Thyroid gland (tissue), 4 donors: Measurements from ENCODE around the gene SCO2. TPM values are rescaled to one million over a fixed set of nuclear protein-coding genes. Genes with fewer than 3 reads are reported as not detected.

Experiments used
- DNase-seq, 2 donors: peaks; one replicate each; pipeline ENCODE4 v3.0.0-alpha.2; 2019
- H3K27ac ChIP-seq, 3 donors: fragments of 200-600 bp; sonication (generic); 1 replicate in 2 of 3; 2 replicates in 1 of 3; pipeline ENCODE4 v1.5.1; 2016 to 2019; ENCODE audit warnings: mild to moderate bottlenecking in 1 of 3, moderate library complexity in 1 of 3
- H3K27me3 ChIP-seq: fragments of 200-600 bp; sonication (generic); one replicate; pipeline ENCODE4 v1.5.1; 2019
- H3K36me3 ChIP-seq, 2 donors: fragments of 200-600 bp; sonication (generic); one replicate each; pipeline ENCODE4 v1.5.1; 2016 to 2019
- H3K4me1 ChIP-seq, 2 donors: fragments of 200-600 bp; sonication (generic); one replicate each; pipeline ENCODE4 v1.5.1; 2017 to 2019
- H3K4me3 ChIP-seq, 3 donors: fragments of 200-600 bp; sonication (generic); replicated peaks in 1 of 3; 1 replicate in 2 of 3; 2 replicates in 1 of 3; pipeline ENCODE4 v1.5.1; 2016; ENCODE audit warnings: mild to moderate bottlenecking in 1 of 3
- H3K9me3 ChIP-seq: fragments of 200-600 bp; sonication (generic); one replicate; pipeline ENCODE4 v1.5.1; 2017
- POLR2A ChIP-seq, 2 donors: fragments of 450-650 bp; IDR thresholded peaks; one replicate each; pipeline ENCODE4 v1.6.1; 2017; ENCODE audit warnings: antibody characterized with exemption in 2 of 2, mild to moderate bottlenecking in 2 of 2, moderate library complexity in 1 of 2
- WGBS, 2 donors: methylation state at CpG; one replicate each; pipeline ENCODE4 v1.1.5; 2017; 5-methylcytosine and 5-hydroxymethylcytosine counted together
- intact Hi-C: fragments of 100-400 bp; cut with DNase I; formaldehyde crosslinking; loops from one replicate; pipeline ENCODE4 v1.15.1; 2023
- total RNA-seq, 4 donors: library from RNA; depleted of rRNA; stranded (reverse); fragments of >200 nt; gene quantifications; one replicate each; pipeline ENCODE4 v1.2.3, GENCODE V29; 2016
- TF ChIP-seq, protein P1 (sequence below), 6 experiments: fragments of 200-600 bp in 3 of 6; fragments of 450-650 bp in 3 of 6; sonication (generic) in 3 of 6; IDR thresholded peaks; one replicate each; pipeline ENCODE4 v1.5.1; 2016 to 2019; ENCODE audit warnings: antibody characterized with exemption in 6 of 6, mild to moderate bottlenecking in 2 of 6, inconsistent platforms in 1 of 6, moderate library complexity in 1 of 6

SCO2 gene
- total RNA-seq = 1 to 10 TPM in 3 of 4 donors, not detected in 1; 2.6 to 5.5 (median 2.9) TPM

- H3K27me3 ChIP-seq = no peaks in the 10 kb centered on the region
- TF ChIP-seq, protein P1, sequence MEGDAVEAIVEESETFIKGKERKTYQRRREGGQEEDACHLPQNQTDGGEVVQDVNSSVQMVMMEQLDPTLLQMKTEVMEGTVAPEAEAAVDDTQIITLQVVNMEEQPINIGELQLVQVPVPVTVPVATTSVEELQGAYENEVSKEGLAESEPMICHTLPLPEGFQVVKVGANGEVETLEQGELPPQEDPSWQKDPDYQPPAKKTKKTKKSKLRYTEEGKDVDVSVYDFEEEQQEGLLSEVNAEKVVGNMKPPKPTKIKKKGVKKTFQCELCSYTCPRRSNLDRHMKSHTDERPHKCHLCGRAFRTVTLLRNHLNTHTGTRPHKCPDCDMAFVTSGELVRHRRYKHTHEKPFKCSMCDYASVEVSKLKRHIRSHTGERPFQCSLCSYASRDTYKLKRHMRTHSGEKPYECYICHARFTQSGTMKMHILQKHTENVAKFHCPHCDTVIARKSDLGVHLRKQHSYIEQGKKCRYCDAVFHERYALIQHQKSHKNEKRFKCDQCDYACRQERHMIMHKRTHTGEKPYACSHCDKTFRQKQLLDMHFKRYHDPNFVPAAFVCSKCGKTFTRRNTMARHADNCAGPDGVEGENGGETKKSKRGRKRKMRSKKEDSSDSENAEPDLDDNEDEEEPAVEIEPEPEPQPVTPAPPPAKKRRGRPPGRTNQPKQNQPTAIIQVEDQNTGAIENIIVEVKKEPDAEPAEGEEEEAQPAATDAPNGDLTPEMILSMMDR (IDR thresholded peaks at IDR 0.05) = peak in 3 of 6 experiments; percentile 23 to 46 (median 38)
- TF ChIP-seq POLR2A (IDR thresholded peaks at IDR 0.05) = peak; percentile 9 to 87
- H3K36me3 ChIP-seq = peaks cover 21 to 24% of the 10 kb centered on the region in 2 donors
- WGBS, 2 donors = 1 to 3% methylated on average over 24 to 25 of the region's 84 CpGs
- H3K27ac ChIP-seq = peak within 1 kb of the TSS; percentile 86 to 97 (median 91)
- intact Hi-C loops = no loop called here
- peaks cover 14 to 28% of the 10 kb centered on the region in 2 donors for H3K4me1 ChIP-seq
- H3K9me3 ChIP-seq = no peaks in the 10 kb centered on the region
- peak within 1 kb of the TSS; percentile 41 to 83 (median 66) for H3K4me3 ChIP-seq
- DNase-seq = peak; percentile 96 to 97
Observed at GRCh38 chr22:50525104-50525857, at the start of gene SCO2. TSS of gene SCO2 (minus strand) at chr22:50525598. CDS start at chr22:50524411, 1,187 bp downstream.

DNA sequence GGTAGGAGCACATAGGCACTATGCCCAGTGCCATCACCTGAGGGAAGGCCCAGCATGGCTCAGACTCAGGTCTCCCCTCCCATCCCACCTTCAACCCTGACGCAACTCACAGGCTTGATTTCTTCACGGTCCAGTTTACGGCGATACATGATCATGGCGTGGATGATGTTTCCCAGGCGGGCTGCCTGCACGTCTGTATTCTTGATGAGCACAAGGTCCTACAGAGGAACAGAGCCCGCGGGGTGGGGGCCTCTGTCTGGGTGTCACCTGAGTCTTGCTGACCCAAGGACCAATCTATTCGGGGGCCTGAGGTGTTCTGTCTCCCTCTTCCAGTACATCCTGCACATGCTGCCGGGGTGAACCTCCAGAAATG, 49.0 kb upstream of the SCO2 start:
- no peak for DNase-seq
- no peaks in the 10 kb centered on the region for H3K27me3 ChIP-seq
- no peak overlapping the region for H3K27ac ChIP-seq
- intact Hi-C loops = no loop called here
- no peak overlapping the region for H3K4me3 ChIP-seq
- TF ChIP-seq, protein P1 (IDR thresholded peaks at IDR 0.05) = no peak
- no peak for TF ChIP-seq POLR2A (IDR thresholded peaks at IDR 0.05)
- WGBS, 2 donors = 96 to 97% methylated on average over 11 of the region's 11 CpGs
- H3K4me1 ChIP-seq = peaks cover 12 to 31% of the 10 kb centered on the region in 2 donors
- no peaks in the 10 kb centered on the region for H3K9me3 ChIP-seq
- peaks cover 5 to 7% of the 10 kb centered on the region in 2 donors for H3K36me3 ChIP-seq

GRCh38 chr22:50573491-50574382, 48.3 kb upstream of the SCO2 start:
- intact Hi-C loops = no loop called here
- 89 to 91% methylated on average over 18 to 21 of the region's 26 CpGs for WGBS, 2 donors
- H3K27me3 ChIP-seq = no peaks in the 10 kb centered on the region
- H3K27ac ChIP-seq = no peak overlapping the region
- peaks cover 5 to 8% of the 10 kb centered on the region in 2 donors for H3K36me3 ChIP-seq
- no peak overlapping the region for H3K4me3 ChIP-seq
- H3K9me3 ChIP-seq = no peaks in the 10 kb centered on the region
- peaks cover 17 to 29% of the 10 kb centered on the region in 2 donors for H3K4me1 ChIP-seq
- no peak for DNase-seq
- TF ChIP-seq, protein P1 (IDR thresholded peaks at IDR 0.05) = no peak

DNA sequence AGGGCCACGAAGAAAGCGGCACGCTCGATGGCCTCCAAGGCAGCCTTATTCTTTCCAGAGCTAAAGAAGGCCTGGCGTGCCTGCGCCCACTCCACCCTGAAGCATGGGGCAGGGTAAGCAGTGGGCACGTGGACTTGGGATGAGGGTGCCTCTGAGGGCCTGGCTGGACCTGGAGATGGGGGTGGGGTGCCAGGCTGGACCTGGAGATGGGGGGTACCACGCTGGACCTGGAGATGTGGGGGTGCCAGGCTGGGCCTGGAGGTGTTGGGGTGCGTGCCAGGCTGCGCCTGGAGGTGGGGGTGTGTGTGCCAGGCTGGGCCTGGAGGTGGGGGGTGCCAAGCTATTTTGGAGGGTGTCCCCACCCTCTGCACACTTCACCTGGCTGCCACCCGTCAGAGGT, 47.6 kb upstream of the SCO2 start:
- Histone ChIP-seq H3K36me3 (peaks cover 5 to 11% of the 10 kb centered on the region in 2 donors), H3K4me1 (peaks cover 14 to 22% of the 10 kb centered on the region in 2 donors), H3K27me3 (no peaks in the 10 kb centered on the region), H3K4me3 (no peak overlapping the region), H3K9me3 (no peaks in the 10 kb centered on the region), H3K27ac (no peak overlapping the region)
- TF ChIP-seq, protein P1 (IDR thresholded peaks at IDR 0.05) = no peak
- no peak for TF ChIP-seq POLR2A (IDR thresholded peaks at IDR 0.05)
- DNase-seq = no peak
- intact Hi-C loops = no loop called here
- 95 to 97% methylated on average over 9 to 10 of the region's 11 CpGs for WGBS, 2 donors
